ENCODE results near the gene EIF5. TPM values are rescaled to one million over a fixed set of nuclear protein-coding genes. Genes with fewer than 3 reads are reported as not detected.
A peak's percentile ranks its signal among the peaks of the same experiment; 100 is the strongest.

EIF5 gene
- total RNA-seq, 6 experiments from 2014 or later: 186 to 357 (median 215) TPM

DNA sequence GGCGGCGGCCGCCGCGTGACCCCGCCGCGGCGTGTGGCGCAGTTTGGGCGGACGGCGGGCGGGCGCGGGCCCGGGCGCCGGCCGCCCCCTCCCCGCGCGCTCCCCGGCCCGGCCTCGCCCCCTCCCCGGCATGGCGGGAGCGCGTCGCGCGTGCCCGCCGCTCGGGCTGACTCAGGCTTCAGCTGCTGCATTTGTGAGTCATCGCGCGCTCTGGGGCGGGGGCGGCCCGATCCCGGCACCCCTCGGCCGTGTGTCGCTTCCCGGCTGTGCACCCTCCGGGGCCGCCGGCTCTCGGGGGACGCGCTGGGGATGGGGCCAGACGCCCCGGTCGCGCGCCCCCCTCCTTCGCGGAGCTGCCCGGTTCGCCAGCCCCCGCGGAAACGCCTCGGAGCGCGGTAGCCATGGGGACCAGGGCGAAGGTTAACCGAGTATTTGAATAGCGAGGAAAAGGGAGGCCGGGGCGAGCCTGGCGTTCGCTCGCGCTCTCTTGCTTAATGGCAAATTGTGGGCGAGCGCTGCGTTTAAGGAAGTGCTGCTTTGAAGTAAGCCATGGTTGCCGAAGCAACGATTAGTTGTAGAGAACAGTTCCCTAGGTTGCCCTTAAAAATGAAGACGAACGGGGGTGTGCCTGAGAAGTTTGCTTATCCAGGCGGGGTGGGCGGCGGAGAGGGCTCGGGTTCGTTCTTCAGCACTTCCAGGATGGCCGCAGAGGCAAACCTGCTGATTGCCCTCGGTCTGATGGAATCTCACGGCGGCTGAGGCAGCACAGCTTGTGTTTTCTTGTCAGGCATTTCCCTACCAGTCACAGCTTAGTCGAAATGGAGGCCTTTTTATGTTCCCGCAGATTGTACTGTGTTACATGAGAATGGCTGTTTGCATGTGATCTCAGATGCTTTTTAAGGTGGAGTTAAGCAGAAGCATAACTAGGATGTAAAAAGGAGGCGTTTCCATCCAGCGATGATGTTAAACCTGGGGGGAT lies 896 bp downstream of the EIF5 start:
- ATAC-seq (peak; percentile 11 to 55 (median 36)), DNase-seq (peak; percentile 82 to 90 (median 89))
- peaks cover 0 to 30% (median 15%) of the 10 kb centered on the region in 4 donors for H3K4me1 ChIP-seq
- WGBS (ENCODE audit: insufficient coverage, low coverage, low lambda C conversion rate, missing lambda C conversion rate): 2% methylated on average over 21 of the region's 97 CpGs
- H3K36me3 ChIP-seq: peaks cover 26 to 49% (median 40%) of the 10 kb centered on the region in 4 donors
- no peaks in the 10 kb centered on the region for H3K27me3 ChIP-seq
- TF ChIP-seq, protein P1, sequence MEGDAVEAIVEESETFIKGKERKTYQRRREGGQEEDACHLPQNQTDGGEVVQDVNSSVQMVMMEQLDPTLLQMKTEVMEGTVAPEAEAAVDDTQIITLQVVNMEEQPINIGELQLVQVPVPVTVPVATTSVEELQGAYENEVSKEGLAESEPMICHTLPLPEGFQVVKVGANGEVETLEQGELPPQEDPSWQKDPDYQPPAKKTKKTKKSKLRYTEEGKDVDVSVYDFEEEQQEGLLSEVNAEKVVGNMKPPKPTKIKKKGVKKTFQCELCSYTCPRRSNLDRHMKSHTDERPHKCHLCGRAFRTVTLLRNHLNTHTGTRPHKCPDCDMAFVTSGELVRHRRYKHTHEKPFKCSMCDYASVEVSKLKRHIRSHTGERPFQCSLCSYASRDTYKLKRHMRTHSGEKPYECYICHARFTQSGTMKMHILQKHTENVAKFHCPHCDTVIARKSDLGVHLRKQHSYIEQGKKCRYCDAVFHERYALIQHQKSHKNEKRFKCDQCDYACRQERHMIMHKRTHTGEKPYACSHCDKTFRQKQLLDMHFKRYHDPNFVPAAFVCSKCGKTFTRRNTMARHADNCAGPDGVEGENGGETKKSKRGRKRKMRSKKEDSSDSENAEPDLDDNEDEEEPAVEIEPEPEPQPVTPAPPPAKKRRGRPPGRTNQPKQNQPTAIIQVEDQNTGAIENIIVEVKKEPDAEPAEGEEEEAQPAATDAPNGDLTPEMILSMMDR (IDR thresholded peaks at IDR 0.05): no peak
- TF ChIP-seq POLR2A (IDR thresholded peaks at IDR 0.05): peak; percentile 35
- H3K9me3 ChIP-seq: no peaks in the 10 kb centered on the region
- H3K4me3 ChIP-seq: peak overlapping the region; percentile 91
- H3K27ac ChIP-seq: peak overlapping the region; percentile 100
- intact Hi-C loops (cut with DNase I): no loop called here

DNA sequence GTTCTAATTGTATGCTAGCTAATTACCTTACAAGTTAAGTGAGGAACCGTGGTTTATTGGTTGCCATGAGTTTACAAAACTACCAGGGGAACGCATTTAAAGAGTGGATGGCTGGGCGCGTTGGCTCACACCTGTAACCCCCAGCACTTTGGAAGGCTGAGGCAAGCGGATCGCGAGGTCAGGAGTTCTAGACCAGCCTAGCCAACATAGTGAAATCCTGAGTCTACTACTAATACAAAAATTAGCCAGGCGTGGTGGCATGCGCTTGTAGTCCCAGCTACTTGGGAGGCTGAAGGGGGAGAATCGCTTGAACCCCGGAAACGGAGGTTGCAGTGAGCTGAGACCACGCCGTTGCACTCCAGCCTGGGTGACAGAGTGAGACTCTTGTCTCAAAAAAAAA lies 2.2 kb downstream of the EIF5 start:
- intact Hi-C loops (cut with DNase I): no loop called here
- Histone ChIP-seq H3K9me3 (no peaks in the 10 kb centered on the region), H3K27me3 (no peaks in the 10 kb centered on the region), H3K4me3 (peak overlapping the region in 2 of 3 donors; percentile 91), H3K27ac (peak overlapping the region in 1 of 3 donors; percentile 9), H3K4me1 (peaks cover 0 to 42% (median 17%) of the 10 kb centered on the region in 4 donors), H3K36me3 (peaks cover 39 to 62% (median 52%) of the 10 kb centered on the region in 4 donors)
- TF ChIP-seq POLR2A (IDR thresholded peaks at IDR 0.05): no peak
- TF ChIP-seq, protein P1 (IDR thresholded peaks at IDR 0.05): no peak
- ATAC-seq (no peak), DNase-seq (peak in 1 of 3 donors; percentile 36)
- 89% methylated on average over 13 of the region's 14 CpGs for WGBS (ENCODE audit: insufficient coverage, low coverage, low lambda C conversion rate, missing lambda C conversion rate)

DNA sequence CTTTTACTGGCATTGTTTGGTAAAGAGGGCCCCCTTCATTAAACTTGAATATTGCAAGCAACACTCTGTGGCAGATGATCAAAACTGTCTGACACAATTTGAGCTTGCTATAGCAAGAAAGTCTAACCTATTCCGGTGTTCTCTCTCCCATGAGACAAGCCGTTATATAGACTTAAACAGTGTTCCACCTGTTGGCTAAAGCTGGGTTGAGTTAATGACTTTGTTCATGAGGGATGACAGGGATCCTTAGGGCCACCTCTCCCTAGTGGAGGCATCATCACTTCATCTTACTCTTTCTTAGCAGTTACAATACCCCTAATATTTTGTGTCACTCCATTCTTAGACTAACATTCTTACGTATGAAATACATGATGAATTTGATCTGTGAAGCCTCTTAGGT lies 3.8 kb downstream of the EIF5 start:
- Histone ChIP-seq H3K9me3 (no peaks in the 10 kb centered on the region), H3K27ac (no peak overlapping the region), H3K4me1 (peaks cover 0 to 49% (median 22%) of the 10 kb centered on the region in 4 donors), H3K36me3 (peaks cover 46 to 77% (median 63%) of the 10 kb centered on the region in 4 donors), H3K27me3 (no peaks in the 10 kb centered on the region), H3K4me3 (no peak overlapping the region)
- 90% methylated on average over 3 of the region's 3 CpGs for WGBS (ENCODE audit: insufficient coverage, low coverage, low lambda C conversion rate, missing lambda C conversion rate)
- DNase-seq: no peak
- intact Hi-C loops (cut with DNase I): no loop called here
- TF ChIP-seq POLR2A (IDR thresholded peaks at IDR 0.05): no peak
- TF ChIP-seq, protein P1 (IDR thresholded peaks at IDR 0.05): no peak
- ATAC-seq: no peak

DNA sequence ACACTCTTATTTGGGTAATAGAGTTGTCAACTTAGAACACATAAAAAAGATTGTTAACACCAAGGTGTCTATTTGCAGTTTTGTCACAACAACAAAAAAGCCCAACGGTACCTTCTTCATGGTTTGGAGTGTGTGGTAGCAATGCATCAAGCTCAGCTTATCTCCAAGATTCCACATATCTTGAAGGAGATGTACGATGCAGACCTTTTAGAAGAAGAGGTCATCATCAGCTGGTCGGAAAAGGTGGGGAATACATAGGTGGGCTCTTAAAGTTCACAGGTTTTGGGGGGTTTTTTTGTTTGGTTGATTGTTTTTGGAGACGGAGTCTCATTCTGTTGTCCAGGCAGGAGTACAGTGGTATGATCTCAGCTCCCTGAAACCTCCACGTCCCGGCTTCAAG lies 5.5 kb downstream of the EIF5 start:
- intact Hi-C loops (cut with DNase I): no loop called here
- ATAC-seq: no peak
- Histone ChIP-seq H3K9me3 (no peaks in the 10 kb centered on the region), H3K36me3 (peaks cover 50 to 93% (median 69%) of the 10 kb centered on the region in 4 donors), H3K4me3 (no peak overlapping the region), H3K27me3 (no peaks in the 10 kb centered on the region), H3K4me1 (peaks cover 0 to 49% (median 22%) of the 10 kb centered on the region in 4 donors), H3K27ac (no peak overlapping the region)
- no peak for DNase-seq
- WGBS (ENCODE audit: insufficient coverage, low coverage, low lambda C conversion rate, missing lambda C conversion rate): 85% methylated on average over 4 of the region's 6 CpGs
- TF ChIP-seq, protein P1 (IDR thresholded peaks at IDR 0.05): no peak
- no peak for TF ChIP-seq POLR2A (IDR thresholded peaks at IDR 0.05)

All from right lobe of liver (tissue), 6 donors.